NCI-H2196 treated with DMSO at 0.1 percent for 48 hours (cell line): ENCODE results near the gene CATSPERE.
"Not testable (repeated sequence)": the region's sequence is repeated elsewhere in the genome, so short reads cannot be mapped to it uniquely, and the experiment has no call there.

ENCODE experiments used
- DNase-seq: peaks from one replicate; lab custom pipeline; 2025; ENCODE audit not compliant: unreplicated experiment; lab: John Stamatoyannopoulos, UW

CATSPERE gene

DNA sequence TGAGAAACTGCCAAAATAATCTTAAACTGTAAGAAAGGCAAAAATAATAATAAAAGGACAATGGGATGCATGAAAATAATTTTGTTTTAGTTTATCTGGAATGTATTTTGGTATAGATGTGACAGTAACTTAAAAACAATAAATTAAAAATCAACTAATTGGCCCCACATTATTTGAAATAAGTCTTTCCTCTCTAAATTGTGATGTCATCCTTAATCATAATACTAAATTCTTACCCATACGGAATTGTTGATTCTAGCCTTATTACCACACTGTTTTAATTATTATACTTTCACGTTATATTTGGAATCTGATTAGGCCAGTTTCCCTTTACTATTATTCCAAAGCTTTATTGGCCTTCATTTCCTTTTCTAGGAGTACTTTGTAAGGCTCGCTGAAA, 199.5 kb downstream of the CATSPERE start:
- DNase-seq = no peak

GRCh38 chr1:244661569-244662312, 200.7 kb downstream of the CATSPERE start:
- not testable (repeated sequence) for DNase-seq

GRCh38 chr1:244662599-244662998, 201.5 kb downstream of the CATSPERE start:
- DNase-seq = no peak

- DNase-seq = no peak
Measured at GRCh38 chr1:244664353-244664752, 203.3 kb downstream of the CATSPERE start.

GRCh38 chr1:244665771-244666217, 204.7 kb downstream of the CATSPERE start:
- no peak for DNase-seq

- not testable (repeated sequence) for DNase-seq
Measured at GRCh38 chr1:244666672-244667418, 205.8 kb downstream of the CATSPERE start.

GRCh38 chr1:244667797-244668196, 206.7 kb downstream of the CATSPERE start:
- no peak for DNase-seq

GRCh38 chr1:244672946-244673682, 212.0 kb downstream of the CATSPERE start:
- DNase-seq = no peak

DNA sequence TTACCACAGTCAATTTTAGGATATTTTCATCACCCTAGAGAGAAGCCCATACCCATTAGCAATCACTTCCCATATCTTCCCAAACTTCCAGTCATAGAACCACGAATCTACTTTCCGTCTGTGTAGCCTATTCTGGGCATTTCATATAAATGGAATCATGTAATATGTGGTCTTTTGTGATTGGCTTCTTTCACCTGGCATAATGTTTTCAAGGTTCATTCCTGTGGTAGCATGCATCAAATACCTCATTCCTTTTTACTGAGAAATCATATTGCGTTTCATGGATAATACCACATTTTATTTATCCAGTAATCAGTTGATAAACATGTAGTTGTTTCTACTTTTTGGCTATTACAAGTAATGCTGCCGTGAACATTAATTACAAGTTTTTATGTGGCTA, 213.4 kb downstream of the CATSPERE start:
- DNase-seq = no peak

DNA sequence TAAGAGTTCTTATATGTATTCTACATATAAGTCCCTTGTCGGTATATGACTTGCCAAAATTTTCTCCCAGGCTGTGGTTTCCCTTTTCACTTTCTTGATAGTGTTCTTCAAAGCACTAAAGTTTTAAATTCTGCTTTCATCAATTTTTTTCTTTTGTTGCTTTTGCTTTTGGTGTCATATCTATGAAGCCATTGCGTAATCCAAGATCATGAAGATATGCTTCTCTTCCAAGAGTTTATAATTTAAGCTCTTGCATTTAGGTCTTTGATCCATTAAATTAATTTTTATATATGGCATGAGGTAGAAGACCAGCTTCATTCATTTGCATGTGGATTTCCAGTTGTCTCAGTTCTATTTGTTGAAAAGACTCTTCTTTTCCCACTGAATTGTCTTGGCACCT, 214.1 kb downstream of the CATSPERE start:
- DNase-seq = no peak

- DNase-seq = no peak
Measured at GRCh38 chr1:244678697-244679096, 217.6 kb downstream of the CATSPERE start.

DNA sequence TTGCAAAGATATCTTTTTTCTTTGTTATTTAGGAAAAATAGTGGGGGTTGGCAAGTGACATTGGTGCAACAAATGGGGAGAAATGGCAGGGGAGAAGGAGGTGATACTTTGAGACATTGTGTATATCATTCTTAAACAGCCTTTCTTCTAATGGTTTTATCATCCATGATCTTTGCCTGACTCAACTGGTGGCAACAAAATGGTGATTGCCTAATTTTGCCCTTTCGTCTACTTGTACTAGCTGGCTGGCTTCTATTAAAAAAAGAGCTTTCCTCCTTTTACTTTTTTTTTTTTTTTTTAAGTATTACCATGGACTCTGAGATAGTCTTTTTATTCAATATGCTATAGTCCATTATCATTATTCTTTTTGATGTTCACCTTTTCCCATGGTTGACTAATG, 219.6 kb downstream of the CATSPERE start:
- DNase-seq = no peak

DNA sequence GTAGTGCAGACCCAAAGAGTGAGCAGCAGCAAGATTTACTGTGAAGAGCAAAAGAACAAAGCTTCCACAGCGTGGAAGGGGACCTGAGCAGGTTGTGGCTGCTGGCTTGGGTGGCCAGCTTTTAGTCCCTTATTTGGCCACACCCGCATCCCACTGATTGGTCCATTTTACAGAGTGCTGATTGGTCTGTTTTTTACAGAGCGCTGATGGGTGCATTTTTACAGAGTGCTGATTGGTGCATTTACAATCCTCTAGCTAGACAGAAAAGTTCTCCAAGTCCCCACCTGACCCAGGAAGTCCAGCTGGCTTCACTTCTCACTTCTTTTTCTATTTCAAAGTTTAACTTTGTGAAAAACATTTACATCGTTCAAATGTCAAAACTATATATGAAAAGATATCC, 221.0 kb downstream of the CATSPERE start:
- not testable (repeated sequence) for DNase-seq
